GM23338 (cell line): ENCODE measurements around the gene MBNL1. TPM values are rescaled to one million over a fixed set of nuclear protein-coding genes. Genes with fewer than 3 reads are reported as not detected.

Experiments
- ATAC-seq: fragments of 200-7000 bp; cut with Tn5 transposase; 3 replicates; pipeline ENCODE4 v1.9.1; 2020
- DNase-seq: peaks from one replicate; pipeline ENCODE4 v3.0.0-alpha.2; 2015; ENCODE audit warnings: low spot score
- H2AFZ ChIP-seq: fragments of 200-600 bp; sonication (generic); 2 replicates; pipeline ENCODE4 v1.8.0; 2016; ENCODE audit warnings: antibody characterized with exemption, mild to moderate bottlenecking, moderate library complexity
- H3F3A ChIP-seq: fragments of 200-600 bp; sonication (generic); replicated peaks from 2 replicates; pipeline ENCODE4 v1.8.0; 2017; ENCODE audit warnings: antibody characterized with exemption, mixed run types, low read depth
- H3K27ac ChIP-seq: fragments of 200-600 bp; sonication (generic); 2 replicates; pipeline ENCODE4 v1.6.1; 2016; ENCODE audit warnings: low read depth
- H3K27me3 ChIP-seq: fragments of 200-600 bp; sonication (generic); 2 replicates; pipeline ENCODE4 v1.8.0; 2016; ENCODE audit warnings: mild to moderate bottlenecking, mixed run types, moderate library complexity; ENCODE audit not compliant: insufficient read depth
- H3K36me3 ChIP-seq: fragments of 200-600 bp; sonication (generic); 2 replicates; pipeline ENCODE4 v1.8.0; 2016; ENCODE audit warnings: mild to moderate bottlenecking; ENCODE audit not compliant: insufficient read depth
- H3K4me1 ChIP-seq: fragments of 200-600 bp; sonication (generic); 2 replicates; pipeline ENCODE4 v1.8.0; 2016; ENCODE audit warnings: mild to moderate bottlenecking, moderate library complexity; ENCODE audit not compliant: insufficient read depth
- H3K4me2 ChIP-seq: fragments of 200-600 bp; sonication (generic); 2 replicates; pipeline ENCODE4 v1.7.1; 2017; ENCODE audit warnings: mixed run types
- H3K4me3 ChIP-seq: fragments of 200-600 bp; sonication (generic); 2 replicates; pipeline ENCODE4 v1.6.1; 2016; ENCODE audit warnings: mixed run types
- H3K79me2 ChIP-seq: fragments of 200-600 bp; sonication (generic); replicated peaks from 2 replicates; pipeline ENCODE4 v1.8.0; 2017; ENCODE audit warnings: mild to moderate bottlenecking; ENCODE audit not compliant: insufficient read depth
- H3K9me2 ChIP-seq: fragments of 200-600 bp; sonication (generic); 2 replicates; pipeline ENCODE4 v1.8.0; 2017; ENCODE audit not compliant: insufficient read depth
- H4K20me1 ChIP-seq: fragments of 200-600 bp; sonication (generic); replicated peaks from 2 replicates; pipeline ENCODE4 v1.8.0; 2017; ENCODE audit warnings: mild to moderate bottlenecking; ENCODE audit not compliant: insufficient read depth
- H3K27ac Mint-ChIP-seq: 2 replicates; pipeline ENCODE4 v1.8.0; 2020; ENCODE audit warnings: inconsistent platforms, mild to moderate bottlenecking, moderate library complexity, mixed read lengths
- H3K27me3 Mint-ChIP-seq: 3 replicates; pipeline ENCODE4 v1.8.0; 2022; ENCODE audit warnings: low read depth, mild to moderate bottlenecking, moderate library complexity, mixed read lengths, inconsistent platforms; ENCODE audit not compliant: insufficient read depth, poor library complexity
- H3K36me3 Mint-ChIP-seq: 3 replicates; pipeline ENCODE4 v1.8.0; 2021; ENCODE audit warnings: low read depth, mild to moderate bottlenecking, inconsistent platforms, moderate library complexity, mixed read lengths
- H3K4me1 Mint-ChIP-seq: 3 replicates; pipeline ENCODE4 v1.8.0; 2020; ENCODE audit warnings: mild to moderate bottlenecking, inconsistent platforms, mixed read lengths
- H3K4me3 Mint-ChIP-seq: 3 replicates; pipeline ENCODE4 v1.8.0; 2021; ENCODE audit warnings: moderate library complexity, mild to moderate bottlenecking, inconsistent platforms, mixed read lengths
- H3K9me3 Mint-ChIP-seq: 3 replicates; pipeline ENCODE4 v1.8.0; 2020; ENCODE audit warnings: moderate library complexity, mild to moderate bottlenecking, inconsistent platforms, mixed read lengths
- CREB1 ChIP-seq: fragments of 250-450 bp; sonication (Bioruptor Pico); IDR thresholded peaks from 2 replicates; pipeline ENCODE4 v1.5.0; 2020; ENCODE audit warnings: low read depth, mild to moderate bottlenecking, moderate library complexity
- EZH2 ChIP-seq: fragments of 200-600 bp; sonication (generic); IDR thresholded peaks from one replicate; pipeline ENCODE4 v1.8.0; 2017; ENCODE audit warnings: antibody characterized with exemption, mild to moderate bottlenecking, low read depth; ENCODE audit not compliant: unreplicated experiment
- EZH2phosphoT487 ChIP-seq: fragments of 200-600 bp; sonication (generic); IDR thresholded peaks from one replicate; pipeline ENCODE4 v1.8.1; 2018; ENCODE audit warnings: antibody characterized with exemption; ENCODE audit not compliant: unreplicated experiment
- JUNB ChIP-seq: IDR thresholded peaks from one replicate; pipeline ENCODE4 v1.6.1; 2016; ENCODE audit warnings: antibody characterized with exemption; ENCODE audit not compliant: unreplicated experiment
- NANOG ChIP-seq: IDR thresholded peaks from 2 replicates; pipeline ENCODE4 v1.6.1; 2016; ENCODE audit warnings: antibody characterized with exemption, borderline replicate concordance
- POLR2AphosphoS5 ChIP-seq: IDR thresholded peaks from 2 replicates; pipeline ENCODE4 v1.6.1; 2016; ENCODE audit warnings: antibody characterized with exemption, low read depth
- STAT1 ChIP-seq: IDR thresholded peaks from one replicate; pipeline ENCODE4 v1.6.1; 2016; ENCODE audit warnings: antibody characterized with exemption; ENCODE audit not compliant: unreplicated experiment
- ZNF114 ChIP-seq: fragments of 250-450 bp; sonication (Bioruptor Pico); IDR thresholded peaks from 2 replicates; pipeline ENCODE4 v1.5.0; 2020; ENCODE audit warnings: mild to moderate bottlenecking, moderate library complexity
- ZNF331 ChIP-seq: fragments of 250-450 bp; sonication (Bioruptor Pico); IDR thresholded peaks from 2 replicates; pipeline ENCODE4 v1.5.0; 2020; ENCODE audit warnings: low read depth, mild to moderate bottlenecking, moderate library complexity
- polyA plus RNA-seq: library from polyadenylated mRNA; unstranded; fragments of >200 nt; fragmentation: Nextera tagmentation; extraction: Ambion mirVana; gene quantifications from 2 replicates; pipeline ENCODE4 v1.2.1, GENCODE V29; 2016
- total RNA-seq: library from RNA; depleted of rRNA; stranded (reverse); fragments of >200 nt; shearing (Covaris generic); gene quantifications from 2 replicates; pipeline ENCODE4 v1.2.3, GENCODE V29; 2014
- TF ChIP-seq, protein P1 (sequence below): fragments of 250-450 bp; sonication (Bioruptor Pico); IDR thresholded peaks from 2 replicates; pipeline ENCODE4 v1.5.0; 2020; ENCODE audit warnings: mild to moderate bottlenecking, moderate library complexity
- TF ChIP-seq, protein P2 (sequence below): IDR thresholded peaks from one replicate; pipeline ENCODE4 v1.6.1; 2018; ENCODE audit warnings: antibody characterized with exemption; ENCODE audit not compliant: unreplicated experiment
- TF ChIP-seq, protein P3 (sequence below): IDR thresholded peaks from 2 replicates; pipeline ENCODE4 v1.6.1; 2016; ENCODE audit warnings: antibody characterized with exemption
- TF ChIP-seq, protein P4 (sequence below), 2 experiments: fragments of 200-600 bp in 1 of 2; sonication (generic) in 1 of 2; conservative IDR thresholded peaks; 2 replicates each; pipeline versions ENCODE4 v1.5.1 to v1.6.1; 2016 to 2017; ENCODE audit warnings: antibody characterized with exemption in 2 of 2, low read depth in 2 of 2, mild to moderate bottlenecking in 2 of 2, moderate library complexity in 1 of 2

The MBNL1 gene
- total and polyA plus RNA-seq, 2 experiments from 2014 or later: 9.4 to 23.2 TPM

DNA sequence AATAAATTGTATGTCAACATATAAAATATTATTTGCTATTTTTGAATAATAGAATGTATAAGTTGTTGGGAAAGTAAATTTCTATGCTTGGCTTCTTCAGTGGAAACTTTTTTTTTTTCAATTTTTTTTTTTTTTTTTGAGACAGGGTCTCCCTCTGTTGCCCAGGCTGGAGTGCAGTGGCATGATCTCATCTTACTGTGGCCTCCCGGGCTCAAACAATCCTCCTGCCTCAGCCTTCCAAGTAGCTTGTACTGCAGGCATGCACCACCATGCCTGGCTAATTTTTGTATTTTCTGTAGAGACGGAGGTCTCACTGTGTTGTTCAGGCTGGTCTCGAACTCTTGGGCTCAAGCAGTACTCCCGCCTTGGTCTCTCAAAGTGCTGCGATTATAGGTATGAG is 16.8 kb downstream of the MBNL1 start:
- Histone ChIP-seq H3K79me2 (peaks cover 92% of the 10 kb centered on the region), H3K27ac (no peak overlapping the region), H3K27me3 (no peaks in the 10 kb centered on the region), H3K4me2 (no peak overlapping the region), H2AFZ (no peak overlapping the region), H3K36me3 (no peaks in the 10 kb centered on the region), H3K9me2 (no peaks in the 10 kb centered on the region), H4K20me1 (no peaks in the 10 kb centered on the region), H3K4me3 (no peak overlapping the region), H3K4me1 (peaks cover 19% of the 10 kb centered on the region), H3F3A (no peaks in the 10 kb centered on the region)
- TF ChIP-seq, protein P1, sequence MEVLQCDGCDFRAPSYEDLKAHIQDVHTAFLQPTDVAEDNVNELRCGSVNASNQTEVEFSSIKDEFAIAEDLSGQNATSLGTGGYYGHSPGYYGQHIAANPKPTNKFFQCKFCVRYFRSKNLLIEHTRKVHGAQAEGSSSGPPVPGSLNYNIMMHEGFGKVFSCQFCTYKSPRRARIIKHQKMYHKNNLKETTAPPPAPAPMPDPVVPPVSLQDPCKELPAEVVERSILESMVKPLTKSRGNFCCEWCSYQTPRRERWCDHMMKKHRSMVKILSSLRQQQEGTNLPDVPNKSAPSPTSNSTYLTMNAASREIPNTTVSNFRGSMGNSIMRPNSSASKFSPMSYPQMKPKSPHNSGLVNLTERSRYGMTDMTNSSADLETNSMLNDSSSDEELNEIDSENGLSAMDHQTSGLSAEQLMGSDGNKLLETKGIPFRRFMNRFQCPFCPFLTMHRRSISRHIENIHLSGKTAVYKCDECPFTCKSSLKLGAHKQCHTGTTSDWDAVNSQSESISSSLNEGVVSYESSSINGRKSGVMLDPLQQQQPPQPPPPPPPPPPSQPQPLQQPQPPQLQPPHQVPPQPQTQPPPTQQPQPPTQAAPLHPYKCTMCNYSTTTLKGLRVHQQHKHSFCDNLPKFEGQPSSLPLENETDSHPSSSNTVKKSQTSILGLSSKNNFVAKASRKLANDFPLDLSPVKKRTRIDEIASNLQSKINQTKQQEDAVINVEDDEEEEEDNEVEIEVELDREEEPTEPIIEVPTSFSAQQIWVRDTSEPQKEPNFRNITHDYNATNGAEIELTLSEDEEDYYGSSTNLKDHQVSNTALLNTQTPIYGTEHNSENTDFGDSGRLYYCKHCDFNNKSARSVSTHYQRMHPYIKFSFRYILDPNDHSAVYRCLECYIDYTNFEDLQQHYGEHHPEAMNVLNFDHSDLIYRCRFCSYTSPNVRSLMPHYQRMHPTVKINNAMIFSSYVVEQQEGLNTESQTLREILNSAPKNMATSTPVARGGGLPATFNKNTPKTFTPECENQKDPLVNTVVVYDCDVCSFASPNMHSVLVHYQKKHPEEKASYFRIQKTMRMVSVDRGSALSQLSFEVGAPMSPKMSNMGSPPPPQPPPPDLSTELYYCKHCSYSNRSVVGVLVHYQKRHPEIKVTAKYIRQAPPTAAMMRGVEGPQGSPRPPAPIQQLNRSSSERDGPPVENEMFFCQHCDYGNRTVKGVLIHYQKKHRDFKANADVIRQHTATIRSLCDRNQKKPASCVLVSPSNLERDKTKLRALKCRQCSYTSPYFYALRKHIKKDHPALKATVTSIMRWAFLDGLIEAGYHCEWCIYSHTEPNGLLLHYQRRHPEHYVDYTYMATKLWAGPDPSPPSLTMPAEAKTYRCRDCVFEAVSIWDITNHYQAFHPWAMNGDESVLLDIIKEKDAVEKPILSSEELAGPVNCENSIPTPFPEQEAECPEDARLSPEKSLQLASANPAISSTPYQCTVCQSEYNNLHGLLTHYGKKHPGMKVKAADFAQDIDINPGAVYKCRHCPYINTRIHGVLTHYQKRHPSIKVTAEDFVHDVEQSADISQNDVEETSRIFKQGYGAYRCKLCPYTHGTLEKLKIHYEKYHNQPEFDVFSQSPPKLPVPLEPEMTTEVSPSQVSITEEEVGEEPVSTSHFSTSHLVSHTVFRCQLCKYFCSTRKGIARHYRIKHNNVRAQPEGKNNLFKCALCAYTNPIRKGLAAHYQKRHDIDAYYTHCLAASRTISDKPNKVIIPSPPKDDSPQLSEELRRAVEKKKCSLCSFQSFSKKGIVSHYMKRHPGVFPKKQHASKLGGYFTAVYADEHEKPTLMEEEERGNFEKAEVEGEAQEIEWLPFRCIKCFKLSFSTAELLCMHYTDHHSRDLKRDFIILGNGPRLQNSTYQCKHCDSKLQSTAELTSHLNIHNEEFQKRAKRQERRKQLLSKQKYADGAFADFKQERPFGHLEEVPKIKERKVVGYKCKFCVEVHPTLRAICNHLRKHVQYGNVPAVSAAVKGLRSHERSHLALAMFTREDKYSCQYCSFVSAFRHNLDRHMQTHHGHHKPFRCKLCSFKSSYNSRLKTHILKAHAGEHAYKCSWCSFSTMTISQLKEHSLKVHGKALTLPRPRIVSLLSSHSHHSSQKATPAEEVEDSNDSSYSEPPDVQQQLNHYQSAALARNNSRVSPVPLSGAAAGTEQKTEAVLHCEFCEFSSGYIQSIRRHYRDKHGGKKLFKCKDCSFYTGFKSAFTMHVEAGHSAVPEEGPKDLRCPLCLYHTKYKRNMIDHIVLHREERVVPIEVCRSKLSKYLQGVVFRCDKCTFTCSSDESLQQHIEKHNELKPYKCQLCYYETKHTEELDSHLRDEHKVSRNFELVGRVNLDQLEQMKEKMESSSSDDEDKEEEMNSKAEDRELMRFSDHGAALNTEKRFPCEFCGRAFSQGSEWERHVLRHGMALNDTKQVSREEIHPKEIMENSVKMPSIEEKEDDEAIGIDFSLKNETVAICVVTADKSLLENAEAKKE (CRISPR knock-in tag): no peak
- TF ChIP-seq EZH2: no peak
- TF ChIP-seq, protein P2, sequence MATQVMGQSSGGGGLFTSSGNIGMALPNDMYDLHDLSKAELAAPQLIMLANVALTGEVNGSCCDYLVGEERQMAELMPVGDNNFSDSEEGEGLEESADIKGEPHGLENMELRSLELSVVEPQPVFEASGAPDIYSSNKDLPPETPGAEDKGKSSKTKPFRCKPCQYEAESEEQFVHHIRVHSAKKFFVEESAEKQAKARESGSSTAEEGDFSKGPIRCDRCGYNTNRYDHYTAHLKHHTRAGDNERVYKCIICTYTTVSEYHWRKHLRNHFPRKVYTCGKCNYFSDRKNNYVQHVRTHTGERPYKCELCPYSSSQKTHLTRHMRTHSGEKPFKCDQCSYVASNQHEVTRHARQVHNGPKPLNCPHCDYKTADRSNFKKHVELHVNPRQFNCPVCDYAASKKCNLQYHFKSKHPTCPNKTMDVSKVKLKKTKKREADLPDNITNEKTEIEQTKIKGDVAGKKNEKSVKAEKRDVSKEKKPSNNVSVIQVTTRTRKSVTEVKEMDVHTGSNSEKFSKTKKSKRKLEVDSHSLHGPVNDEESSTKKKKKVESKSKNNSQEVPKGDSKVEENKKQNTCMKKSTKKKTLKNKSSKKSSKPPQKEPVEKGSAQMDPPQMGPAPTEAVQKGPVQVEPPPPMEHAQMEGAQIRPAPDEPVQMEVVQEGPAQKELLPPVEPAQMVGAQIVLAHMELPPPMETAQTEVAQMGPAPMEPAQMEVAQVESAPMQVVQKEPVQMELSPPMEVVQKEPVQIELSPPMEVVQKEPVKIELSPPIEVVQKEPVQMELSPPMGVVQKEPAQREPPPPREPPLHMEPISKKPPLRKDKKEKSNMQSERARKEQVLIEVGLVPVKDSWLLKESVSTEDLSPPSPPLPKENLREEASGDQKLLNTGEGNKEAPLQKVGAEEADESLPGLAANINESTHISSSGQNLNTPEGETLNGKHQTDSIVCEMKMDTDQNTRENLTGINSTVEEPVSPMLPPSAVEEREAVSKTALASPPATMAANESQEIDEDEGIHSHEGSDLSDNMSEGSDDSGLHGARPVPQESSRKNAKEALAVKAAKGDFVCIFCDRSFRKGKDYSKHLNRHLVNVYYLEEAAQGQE: no peak
- TF ChIP-seq JUNB: no peak
- TF ChIP-seq, protein P3, sequence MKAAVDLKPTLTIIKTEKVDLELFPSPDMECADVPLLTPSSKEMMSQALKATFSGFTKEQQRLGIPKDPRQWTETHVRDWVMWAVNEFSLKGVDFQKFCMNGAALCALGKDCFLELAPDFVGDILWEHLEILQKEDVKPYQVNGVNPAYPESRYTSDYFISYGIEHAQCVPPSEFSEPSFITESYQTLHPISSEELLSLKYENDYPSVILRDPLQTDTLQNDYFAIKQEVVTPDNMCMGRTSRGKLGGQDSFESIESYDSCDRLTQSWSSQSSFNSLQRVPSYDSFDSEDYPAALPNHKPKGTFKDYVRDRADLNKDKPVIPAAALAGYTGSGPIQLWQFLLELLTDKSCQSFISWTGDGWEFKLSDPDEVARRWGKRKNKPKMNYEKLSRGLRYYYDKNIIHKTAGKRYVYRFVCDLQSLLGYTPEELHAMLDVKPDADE: no peak
- no peak for TF ChIP-seq ZNF114 (CRISPR knock-in tag)
- no peak for TF ChIP-seq STAT1
- no peak for TF ChIP-seq CREB1
- TF ChIP-seq, protein P4, sequence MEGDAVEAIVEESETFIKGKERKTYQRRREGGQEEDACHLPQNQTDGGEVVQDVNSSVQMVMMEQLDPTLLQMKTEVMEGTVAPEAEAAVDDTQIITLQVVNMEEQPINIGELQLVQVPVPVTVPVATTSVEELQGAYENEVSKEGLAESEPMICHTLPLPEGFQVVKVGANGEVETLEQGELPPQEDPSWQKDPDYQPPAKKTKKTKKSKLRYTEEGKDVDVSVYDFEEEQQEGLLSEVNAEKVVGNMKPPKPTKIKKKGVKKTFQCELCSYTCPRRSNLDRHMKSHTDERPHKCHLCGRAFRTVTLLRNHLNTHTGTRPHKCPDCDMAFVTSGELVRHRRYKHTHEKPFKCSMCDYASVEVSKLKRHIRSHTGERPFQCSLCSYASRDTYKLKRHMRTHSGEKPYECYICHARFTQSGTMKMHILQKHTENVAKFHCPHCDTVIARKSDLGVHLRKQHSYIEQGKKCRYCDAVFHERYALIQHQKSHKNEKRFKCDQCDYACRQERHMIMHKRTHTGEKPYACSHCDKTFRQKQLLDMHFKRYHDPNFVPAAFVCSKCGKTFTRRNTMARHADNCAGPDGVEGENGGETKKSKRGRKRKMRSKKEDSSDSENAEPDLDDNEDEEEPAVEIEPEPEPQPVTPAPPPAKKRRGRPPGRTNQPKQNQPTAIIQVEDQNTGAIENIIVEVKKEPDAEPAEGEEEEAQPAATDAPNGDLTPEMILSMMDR (conservative IDR thresholded peaks at IDR 0.05; ENCODE audit: low read depth in 2 of 2): no peak
- TF ChIP-seq NANOG: no peak
- no peak for TF ChIP-seq EZH2phosphoT487
- TF ChIP-seq POLR2AphosphoS5: no peak
- TF ChIP-seq ZNF331 (CRISPR knock-in tag): no peak
- DNase-seq: no peak
- H3K27me3 Mint-ChIP-seq: no peaks in the 10 kb centered on the region
- peaks cover 33% of the 10 kb centered on the region for H3K4me1 Mint-ChIP-seq
- no peak overlapping the region for H3K4me3 Mint-ChIP-seq
- H3K9me3 Mint-ChIP-seq: no peaks in the 10 kb centered on the region
- no peak for ATAC-seq
- no peak overlapping the region for H3K27ac Mint-ChIP-seq
- H3K36me3 Mint-ChIP-seq: no peaks in the 10 kb centered on the region
